ENCODE measurements around the gene SPARCL1.
"Not testable (repeated sequence)": the region's sequence is repeated elsewhere in the genome, so short reads cannot be mapped to it uniquely, and the experiment has no call there.

The SPARCL1 gene

GRCh38 chr4:87499403-87500091, 29.6 kb downstream of the SPARCL1 start:
- DNase-seq, result no peak

GRCh38 chr4:87498446-87498900, 30.7 kb downstream of the SPARCL1 start:
- DNase-seq, result no peak

- no peak for DNase-seq
Measured at GRCh38 chr4:87497578-87497977, 31.6 kb downstream of the SPARCL1 start.

DNA sequence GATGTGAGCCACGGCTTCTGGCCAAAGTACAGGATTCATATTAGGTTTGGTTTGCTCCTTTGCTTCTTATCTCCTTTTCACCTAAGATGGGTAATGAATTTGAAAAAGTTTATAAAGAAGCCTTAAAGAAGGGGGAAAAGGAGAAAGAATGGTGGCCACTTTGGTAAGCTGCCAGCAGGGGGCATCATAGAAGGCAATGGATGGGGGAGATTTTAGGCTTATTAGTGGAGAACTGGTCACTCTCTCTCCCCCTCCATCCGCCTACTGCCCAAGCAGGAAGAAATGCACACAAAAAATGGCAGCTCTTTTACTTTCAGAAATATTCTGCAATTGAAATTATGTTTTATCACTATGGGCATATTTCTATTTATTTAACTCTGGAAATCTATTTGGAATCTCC, 32.0 kb downstream of the SPARCL1 start:
- DNase-seq, result no peak

DNA sequence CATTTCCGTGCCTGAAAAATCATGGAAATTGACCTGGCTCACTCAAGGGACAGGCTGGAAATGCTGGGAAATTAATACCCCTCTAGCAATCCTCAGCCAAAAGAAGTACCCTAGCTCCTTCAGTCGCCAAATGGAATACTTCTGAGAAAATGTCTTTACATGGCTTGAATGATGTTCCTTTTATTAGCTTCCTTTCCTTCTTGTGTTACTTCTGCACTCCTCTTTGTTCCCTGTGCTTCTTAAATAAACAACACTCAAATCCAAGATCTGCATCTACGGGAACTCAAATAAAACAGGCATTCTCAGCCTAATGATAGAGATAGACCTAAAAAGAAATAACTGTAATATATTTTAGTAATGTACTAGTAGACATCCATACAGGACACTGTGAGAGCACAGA, 36.1 kb downstream of the SPARCL1 start:
- DNase-seq, result no peak

DNA sequence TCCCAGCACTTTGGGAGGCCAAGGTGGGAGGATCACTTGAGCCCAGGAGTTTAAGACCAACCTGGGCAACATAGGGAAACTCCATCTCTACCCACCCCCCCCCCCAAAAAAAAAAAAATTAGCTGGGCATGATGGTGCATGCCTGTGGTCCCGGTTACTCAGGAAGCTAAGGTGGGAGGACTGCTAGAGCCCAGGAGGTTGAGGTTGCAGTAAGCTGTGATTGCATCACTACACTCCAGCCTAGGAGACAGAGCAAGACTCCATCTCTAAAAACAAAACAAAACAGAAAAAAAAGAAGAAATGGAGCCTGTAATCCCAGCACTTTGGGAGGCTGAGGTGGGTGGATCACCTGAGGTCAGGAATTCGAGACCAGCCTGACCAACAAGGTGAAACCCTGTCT, 37.3 kb downstream of the SPARCL1 start:
- not testable (repeated sequence) for DNase-seq

DNA sequence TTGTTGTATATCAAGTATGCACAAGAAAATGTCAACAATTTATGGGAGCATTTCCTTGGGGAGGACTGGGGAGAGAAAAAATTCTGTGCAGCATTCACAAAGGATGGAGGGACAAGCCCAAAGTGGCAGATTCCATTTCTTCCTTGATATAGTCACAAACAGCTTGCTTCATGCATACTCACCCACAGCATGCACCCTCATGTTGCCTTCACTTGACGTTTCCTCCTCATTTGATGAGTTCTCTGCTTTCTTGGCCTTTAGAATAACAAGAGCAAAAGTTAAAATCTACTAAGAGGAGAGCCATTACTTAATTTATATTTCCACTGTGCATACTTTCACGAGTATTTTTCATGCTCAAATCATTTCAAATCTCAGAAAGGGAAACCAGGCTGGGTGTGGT, 37.7 kb downstream of the SPARCL1 start:
- DNase-seq, result no peak

GRCh38 chr4:87490664-87491369, 38.4 kb downstream of the SPARCL1 start:
- no peak for DNase-seq

GRCh38 chr4:87489678-87490077, 39.5 kb downstream of the SPARCL1 start:
- DNase-seq, result no peak

GRCh38 chr4:87488666-87489065, 40.5 kb downstream of the SPARCL1 start:
- not testable (repeated sequence) for DNase-seq

GRCh38 chr4:87483247-87483646, 45.9 kb downstream of the SPARCL1 start:
- DNase-seq, result not testable (repeated sequence)

GRCh38 chr4:87481377-87481776, 47.8 kb downstream of the SPARCL1 start:
- no peak for DNase-seq

DNA sequence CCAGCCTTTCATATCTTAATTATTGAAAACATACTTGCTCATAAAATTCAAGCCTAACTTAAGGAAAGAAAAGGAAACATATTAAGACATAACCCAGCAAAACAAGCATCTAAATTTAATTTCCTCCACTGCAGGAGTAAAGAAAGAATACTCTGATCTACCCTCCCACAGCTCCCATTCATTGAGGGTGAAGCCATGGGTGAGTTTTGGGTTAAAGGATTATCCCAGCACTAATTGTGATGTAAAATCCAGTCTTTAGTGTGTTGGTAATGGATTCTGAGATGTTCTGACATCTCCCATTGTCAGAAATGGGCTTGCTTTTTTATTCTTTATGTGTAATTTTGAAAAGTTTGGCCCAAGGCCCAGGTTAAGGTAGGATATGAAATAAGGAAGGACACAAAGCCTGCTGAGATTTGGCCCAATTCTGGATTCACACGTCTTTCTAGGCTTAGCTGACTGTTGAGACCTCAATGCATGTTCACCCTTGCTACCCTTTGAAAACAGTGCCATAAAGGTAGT, 50.4 kb downstream of the SPARCL1 start:
- no peak for DNase-seq

DNA sequence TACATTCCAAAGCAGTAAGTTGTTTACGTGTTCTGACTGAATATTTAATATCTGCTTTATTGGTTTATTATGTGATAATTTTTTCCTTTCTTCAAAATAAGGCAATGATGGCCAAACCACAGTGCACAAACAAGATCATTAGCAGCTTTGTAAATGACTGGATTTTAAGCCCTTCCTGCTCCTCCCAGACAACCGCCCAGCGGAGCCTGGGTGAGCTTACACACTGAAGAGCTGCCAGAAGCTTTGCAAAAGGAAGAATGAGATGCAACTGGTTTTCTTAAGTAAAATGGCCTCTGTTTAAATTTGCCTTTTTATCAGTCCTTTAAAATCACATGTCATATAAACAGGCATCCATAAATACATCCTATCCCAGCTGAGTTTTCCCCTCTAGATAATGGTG, 52.2 kb downstream of the SPARCL1 start:
- no peak for DNase-seq

DNA sequence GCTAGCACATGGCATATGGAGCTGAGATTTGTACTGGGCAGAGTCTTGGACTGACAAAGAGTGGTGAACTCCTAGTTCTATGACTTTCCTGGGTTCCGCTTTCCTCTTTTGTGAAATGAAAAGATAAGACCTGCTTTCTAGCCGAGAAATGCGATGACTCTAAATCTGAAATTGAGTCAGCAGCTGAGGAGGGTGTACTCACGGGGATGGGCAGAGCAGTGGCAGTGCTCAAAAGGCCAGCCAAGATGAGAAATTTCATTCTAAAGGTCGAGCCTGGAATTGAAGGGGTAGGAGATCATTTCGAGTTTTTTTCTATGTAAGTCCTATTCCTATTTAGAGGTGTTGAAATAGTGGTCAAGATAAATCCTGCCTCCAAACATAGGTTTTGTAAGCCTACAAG, 59.8 kb downstream of the SPARCL1 start:
- DNase-seq, result no peak

DNA sequence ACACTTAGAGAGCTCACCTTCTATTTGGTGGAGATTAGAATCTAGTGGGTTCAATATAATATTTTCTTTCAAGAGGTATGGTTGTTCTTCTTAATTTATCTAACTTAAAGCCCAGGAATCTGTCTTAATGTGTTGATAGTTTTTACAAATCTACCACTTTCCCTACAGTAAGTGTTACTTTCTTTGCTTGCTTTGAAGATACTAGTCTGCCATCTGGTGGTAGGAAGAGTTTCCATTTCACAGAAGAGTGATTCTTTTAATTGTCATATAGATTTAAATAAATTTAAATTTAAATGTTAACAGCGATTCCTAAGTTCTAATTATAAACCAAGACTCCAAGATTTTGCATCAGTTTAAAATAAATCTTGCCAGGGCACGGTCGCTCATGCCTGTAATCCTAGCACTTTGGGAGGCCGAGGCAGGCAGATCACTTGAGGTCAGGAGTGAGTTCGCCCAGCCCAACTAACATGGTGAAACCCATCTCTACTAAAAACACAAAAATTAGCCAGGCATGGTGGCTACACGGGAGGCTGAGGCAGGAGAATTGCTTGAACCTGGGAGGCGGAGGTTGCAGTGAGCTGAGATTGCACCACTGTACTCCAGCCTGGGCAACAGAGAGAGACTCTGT, 63.3 kb downstream of the SPARCL1 start:
- peak; percentile 10 for DNase-seq

GRCh38 chr4:87462102-87462501, 67.1 kb downstream of the SPARCL1 start:
- DNase-seq, result no peak

DNA sequence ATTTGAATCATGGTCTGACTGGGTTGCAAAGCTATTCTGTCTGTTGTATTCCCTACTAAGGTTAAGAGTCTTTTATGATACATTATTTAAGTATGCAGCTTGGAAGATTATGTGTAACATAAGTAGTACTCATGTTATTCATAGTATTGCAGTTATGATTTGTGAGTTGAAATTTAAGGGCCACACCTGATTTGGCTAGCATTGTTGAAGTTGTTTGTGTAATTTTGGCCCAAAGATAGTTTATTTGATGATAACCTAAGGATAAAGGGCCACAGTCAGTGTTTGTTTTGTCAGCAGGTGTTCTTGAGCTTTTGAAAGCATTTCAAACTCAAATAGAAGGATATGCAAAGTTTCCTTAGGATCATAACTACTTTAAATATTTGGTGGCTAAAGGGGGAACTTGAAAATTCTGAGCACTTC, 67.9 kb downstream of the SPARCL1 start:
- no peak for DNase-seq

DNA sequence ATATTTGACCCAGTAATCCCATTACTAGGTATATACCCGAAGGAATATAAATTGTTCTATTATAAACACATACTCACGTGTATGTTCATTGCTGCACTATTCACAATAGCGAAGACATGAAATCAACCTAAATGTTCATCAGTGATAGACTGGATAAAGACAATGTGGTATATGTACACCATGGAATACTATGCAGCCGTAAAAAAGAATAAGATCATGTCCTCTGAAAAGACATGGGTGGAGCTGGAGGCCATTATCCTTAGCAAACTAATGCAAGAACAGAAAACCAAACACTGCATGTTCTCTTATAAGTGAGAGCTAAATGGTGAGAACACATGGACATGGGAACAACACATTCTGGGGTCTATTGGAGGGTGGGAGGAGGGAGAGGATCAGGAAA, 70.3 kb downstream of the SPARCL1 start:
- DNase-seq, result no peak

- DNase-seq, result no peak
Measured at GRCh38 chr4:87451537-87451936, 77.6 kb downstream of the SPARCL1 start.

- not testable (repeated sequence) for DNase-seq
Measured at GRCh38 chr4:87446375-87446774, 82.8 kb downstream of the SPARCL1 start.

GRCh38 chr4:87445964-87446363, 83.2 kb downstream of the SPARCL1 start:
- no peak for DNase-seq

- DNase-seq, result no peak
Measured at GRCh38 chr4:87444741-87445140, 84.4 kb downstream of the SPARCL1 start.

DNA sequence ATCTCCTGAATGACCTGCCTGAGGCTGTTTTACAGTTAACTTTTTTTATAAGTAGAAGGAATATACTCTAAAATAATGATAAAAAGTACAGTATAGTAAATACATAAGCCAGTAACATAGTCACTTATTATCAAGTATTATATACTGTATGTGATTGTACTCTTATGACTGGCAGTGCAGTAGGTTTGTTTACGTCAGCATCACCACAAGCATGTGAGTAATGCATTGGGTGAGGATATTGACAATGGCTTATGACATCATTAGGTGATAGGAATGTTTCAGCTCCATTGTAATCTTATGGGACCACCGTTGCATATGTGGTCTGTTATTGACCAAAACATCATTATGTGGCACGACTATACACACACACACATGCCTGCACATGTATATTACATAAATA, 86.3 kb downstream of the SPARCL1 start:
- DNase-seq, result no peak

Measured in NCI-H345 (cell line).